SU-DHL-6 (cell line): ENCODE measurements around the gene ARSK.

Experiments used
- H2AFZ ChIP-seq: fragments of 200-600 bp; sonication (generic); 2 replicates; pipeline ENCODE4 v1.6.1; 2014; ENCODE audit warnings: low read depth, mild to moderate bottlenecking, moderate library complexity, mixed read lengths, antibody characterized with exemption, low read length; ENCODE audit not compliant: severe bottlenecking
- H3F3A ChIP-seq: fragments of 200-600 bp; shearing (Covaris generic); 2 replicates; pipeline ENCODE4 v1.6.0; 2016; ENCODE audit warnings: antibody characterized with exemption, mild to moderate bottlenecking; ENCODE audit not compliant: insufficient read depth
- H3K27ac ChIP-seq: fragments of 200-600 bp; sonication (generic); 2 replicates; pipeline ENCODE4 v1.5.1; 2016; ENCODE audit warnings: low read depth, mild to moderate bottlenecking, low read length, moderate library complexity, mixed read lengths
- H3K27me3 ChIP-seq: fragments of 200-600 bp; sonication (generic), shearing (Covaris generic); 2 replicates; pipeline ENCODE4 v1.6.0; 2014; ENCODE audit warnings: mild to moderate bottlenecking, low read length
- H3K36me3 ChIP-seq: fragments of 200-600 bp; sonication (generic); 2 replicates; pipeline ENCODE4 v1.6.1; 2014; ENCODE audit warnings: mild to moderate bottlenecking, low read length, mixed read lengths
- H3K4me2 ChIP-seq: fragments of 300-600, 200-600 bp; shearing (Covaris generic), sonication (generic); 2 replicates; pipeline ENCODE4 v1.6.0; 2014; ENCODE audit warnings: low read length, low read depth, mild to moderate bottlenecking; ENCODE audit not compliant: poor library complexity, severe bottlenecking
- H3K4me3 ChIP-seq: fragments of 200-600 bp; sonication (generic); 2 replicates; pipeline ENCODE4 v1.5.1; 2014; ENCODE audit warnings: antibody characterized with exemption, low read length, mild to moderate bottlenecking, mixed read lengths; ENCODE audit not compliant: insufficient read depth, poor library complexity, severe bottlenecking
- H3K79me2 ChIP-seq: fragments of 200-600 bp; sonication (generic); 2 replicates; pipeline ENCODE4 v1.6.1; 2014; ENCODE audit warnings: mild to moderate bottlenecking, low read length, moderate library complexity; ENCODE audit not compliant: insufficient read depth
- H3K9ac ChIP-seq: fragments of 200-600 bp; sonication (generic); 2 replicates; pipeline ENCODE4 v1.7.0; 2014; ENCODE audit warnings: mild to moderate bottlenecking, low read length
- H3K9me2 ChIP-seq: fragments of 200-600 bp; sonication (generic); replicated peaks from 2 replicates; pipeline ENCODE4 v1.6.1; 2014; ENCODE audit warnings: low read length; ENCODE audit not compliant: insufficient read depth
- H3K9me3 ChIP-seq: fragments of 200-600 bp; sonication (generic); 2 replicates; pipeline ENCODE4 v1.6.1; 2014; ENCODE audit warnings: low read length, mixed read lengths; ENCODE audit not compliant: insufficient read depth
- H4K20me1 ChIP-seq: fragments of 200-600 bp; sonication (generic); 2 replicates; pipeline ENCODE4 v1.6.1; 2014; ENCODE audit warnings: low read depth, mild to moderate bottlenecking, antibody characterized with exemption, low read length, moderate library complexity, mixed read lengths
- EZH2phosphoT487 ChIP-seq: fragments of 200-600 bp; sonication (generic), shearing (Covaris generic); conservative IDR thresholded peaks from 2 replicates; pipeline ENCODE4 v1.6.1; 2018; ENCODE audit warnings: mild to moderate bottlenecking, antibody characterized with exemption, low read length, moderate library complexity, mixed read lengths
- TF ChIP-seq, protein P1 (sequence below): fragments of 200-600 bp; sonication (generic); IDR thresholded peaks from one replicate; pipeline ENCODE4 v1.5.1; 2017; ENCODE audit warnings: antibody characterized with exemption, mild to moderate bottlenecking, low read length, moderate library complexity; ENCODE audit not compliant: insufficient read depth, poor library complexity, severe bottlenecking

The ARSK gene

DNA sequence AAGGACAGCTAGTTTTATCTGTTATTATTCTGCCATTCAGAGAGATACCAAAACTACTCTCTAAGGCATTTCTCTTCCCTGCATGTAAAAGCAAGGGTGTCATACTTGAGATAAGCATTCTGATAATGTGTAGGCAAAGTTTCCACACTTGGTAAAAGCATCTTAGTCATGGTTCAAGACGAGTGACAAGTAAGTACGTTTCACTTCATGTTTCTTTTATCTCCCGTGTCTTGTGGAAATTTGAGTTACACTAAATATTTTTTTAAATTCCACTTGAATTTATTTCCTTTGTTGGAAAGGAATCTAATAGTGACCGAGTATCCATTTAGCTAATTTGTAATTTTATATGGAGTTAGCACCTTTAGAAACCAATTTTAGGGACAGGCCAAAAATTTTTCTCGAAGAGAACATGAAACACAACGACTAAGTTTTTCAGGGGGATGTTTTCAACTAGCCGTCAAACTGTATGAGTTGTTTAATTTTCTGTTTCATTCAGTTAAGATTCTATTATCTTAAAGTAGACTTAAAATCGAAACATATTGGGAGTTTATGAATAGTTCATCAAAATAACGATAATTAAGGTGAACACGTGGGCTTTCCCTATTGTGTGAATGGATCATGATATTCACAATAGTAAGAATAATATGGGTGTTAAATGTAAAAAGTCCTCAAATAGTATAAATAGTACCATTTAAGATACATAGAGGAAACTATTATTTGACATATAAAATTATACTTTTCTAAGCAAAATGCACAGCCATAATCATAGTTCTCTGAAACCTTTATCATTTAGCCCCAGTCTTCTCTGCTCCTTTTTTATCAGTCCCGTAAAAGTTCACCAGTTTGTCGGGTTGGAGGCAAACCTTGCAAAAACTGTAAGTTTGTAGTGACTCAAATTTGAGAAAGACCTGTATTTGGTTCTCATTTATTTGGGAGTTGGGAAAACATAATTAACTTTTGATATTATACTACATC, 93.3 kb downstream of the ARSK start:
- H3K27me3 ChIP-seq, result no peaks in the 10 kb centered on the region
- H3K9me3 ChIP-seq, result no peaks in the 10 kb centered on the region
- no peaks in the 10 kb centered on the region for H3K9me2 ChIP-seq
- no peak overlapping the region for H3K9ac ChIP-seq
- H4K20me1 ChIP-seq, result no peaks in the 10 kb centered on the region
- TF ChIP-seq, protein P1, sequence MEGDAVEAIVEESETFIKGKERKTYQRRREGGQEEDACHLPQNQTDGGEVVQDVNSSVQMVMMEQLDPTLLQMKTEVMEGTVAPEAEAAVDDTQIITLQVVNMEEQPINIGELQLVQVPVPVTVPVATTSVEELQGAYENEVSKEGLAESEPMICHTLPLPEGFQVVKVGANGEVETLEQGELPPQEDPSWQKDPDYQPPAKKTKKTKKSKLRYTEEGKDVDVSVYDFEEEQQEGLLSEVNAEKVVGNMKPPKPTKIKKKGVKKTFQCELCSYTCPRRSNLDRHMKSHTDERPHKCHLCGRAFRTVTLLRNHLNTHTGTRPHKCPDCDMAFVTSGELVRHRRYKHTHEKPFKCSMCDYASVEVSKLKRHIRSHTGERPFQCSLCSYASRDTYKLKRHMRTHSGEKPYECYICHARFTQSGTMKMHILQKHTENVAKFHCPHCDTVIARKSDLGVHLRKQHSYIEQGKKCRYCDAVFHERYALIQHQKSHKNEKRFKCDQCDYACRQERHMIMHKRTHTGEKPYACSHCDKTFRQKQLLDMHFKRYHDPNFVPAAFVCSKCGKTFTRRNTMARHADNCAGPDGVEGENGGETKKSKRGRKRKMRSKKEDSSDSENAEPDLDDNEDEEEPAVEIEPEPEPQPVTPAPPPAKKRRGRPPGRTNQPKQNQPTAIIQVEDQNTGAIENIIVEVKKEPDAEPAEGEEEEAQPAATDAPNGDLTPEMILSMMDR, result no peak
- TF ChIP-seq EZH2phosphoT487, result no peak
- H3K79me2 ChIP-seq, result no peaks in the 10 kb centered on the region
- H3K4me2 ChIP-seq, result peak overlapping the region; percentile 80
- peak overlapping the region; percentile 97 for H2AFZ ChIP-seq
- peaks cover 24% of the 10 kb centered on the region for H3F3A ChIP-seq
- H3K36me3 ChIP-seq, result no peaks in the 10 kb centered on the region
- no peak overlapping the region for H3K4me3 ChIP-seq
- no peak overlapping the region for H3K27ac ChIP-seq

DNA sequence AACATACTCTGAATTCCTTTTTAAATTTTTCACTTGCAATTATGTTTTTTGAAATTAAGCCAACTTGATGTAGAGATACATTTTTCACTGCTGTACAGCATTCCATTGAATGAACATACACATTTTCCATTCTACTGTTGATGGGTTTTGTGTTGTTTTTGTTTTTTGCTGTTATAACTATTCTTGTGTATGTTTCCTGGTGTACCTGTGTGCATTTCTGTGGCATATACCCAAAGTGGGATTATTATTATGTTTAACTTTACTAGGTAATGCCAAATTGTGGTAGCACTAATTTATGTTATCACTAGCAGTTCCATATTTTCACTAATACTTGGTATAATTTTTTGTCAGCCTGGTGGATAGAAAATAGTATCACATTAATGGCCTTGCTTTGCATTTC, 94.4 kb downstream of the ARSK start:
- H3K9me2 ChIP-seq, result no peaks in the 10 kb centered on the region
- no peaks in the 10 kb centered on the region for H4K20me1 ChIP-seq
- no peaks in the 10 kb centered on the region for H3K79me2 ChIP-seq
- no peak overlapping the region for H3K4me2 ChIP-seq
- H3K4me3 ChIP-seq, result no peak overlapping the region
- no peak overlapping the region for H2AFZ ChIP-seq
- no peak overlapping the region for H3K27ac ChIP-seq
- H3K27me3 ChIP-seq, result no peaks in the 10 kb centered on the region
- H3K36me3 ChIP-seq, result no peaks in the 10 kb centered on the region
- no peak overlapping the region for H3K9ac ChIP-seq
- TF ChIP-seq EZH2phosphoT487, result no peak
- TF ChIP-seq, protein P1, result no peak
- peaks cover 24% of the 10 kb centered on the region for H3F3A ChIP-seq
- H3K9me3 ChIP-seq, result no peaks in the 10 kb centered on the region

DNA sequence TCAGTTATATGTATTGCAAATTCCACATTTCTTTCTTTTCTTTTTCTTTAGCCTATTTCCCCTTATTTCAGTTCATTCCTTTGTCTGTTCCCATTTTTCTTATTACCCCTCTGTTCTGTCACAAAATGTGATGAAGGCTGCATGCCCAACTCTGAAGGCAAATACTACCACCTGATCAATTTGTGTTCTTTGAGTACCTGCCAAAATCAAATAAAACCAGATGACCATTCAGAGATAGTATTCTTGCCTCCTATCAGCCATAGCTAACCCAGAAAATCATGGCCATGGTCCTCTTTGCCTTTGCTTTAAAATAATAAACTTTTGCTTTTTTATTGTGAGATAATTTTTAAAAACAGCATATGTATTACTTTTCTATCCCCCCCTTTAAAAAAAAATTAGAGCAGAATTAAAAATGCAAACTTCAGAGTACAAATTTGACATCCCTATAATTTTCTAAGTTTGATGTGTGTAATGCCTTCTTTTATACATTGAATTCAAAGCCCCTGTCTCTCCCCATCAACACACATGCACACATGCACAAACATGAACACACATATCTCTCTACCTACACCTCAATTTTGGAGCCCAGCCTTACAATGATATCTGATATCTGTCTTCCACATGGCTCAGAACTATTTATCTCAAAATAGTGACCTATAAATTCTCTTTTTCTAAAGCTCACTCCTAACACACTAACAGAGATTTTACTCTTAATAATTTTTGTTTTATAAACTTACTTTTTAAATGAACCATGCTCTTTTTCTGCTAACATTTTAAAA, 95.1 kb downstream of the ARSK start:
- Histone ChIP-seq H3K9me2 (no peaks in the 10 kb centered on the region), H3K9me3 (no peaks in the 10 kb centered on the region), H4K20me1 (no peaks in the 10 kb centered on the region), H3K27ac (no peak overlapping the region), H2AFZ (no peak overlapping the region), H3K9ac (no peak overlapping the region), H3K4me2 (no peak overlapping the region), H3K4me3 (no peak overlapping the region), H3K36me3 (no peaks in the 10 kb centered on the region), H3K79me2 (no peaks in the 10 kb centered on the region), H3F3A (peaks cover 22% of the 10 kb centered on the region), H3K27me3 (no peaks in the 10 kb centered on the region)
- TF ChIP-seq EZH2phosphoT487, result no peak
- TF ChIP-seq, protein P1, result no peak
